Keratinocyte (primary cell): Measurements from ENCODE around the gene SLC37A1. TPM values are rescaled to one million over a fixed set of nuclear protein-coding genes. Genes with fewer than 3 reads are reported as not detected.

Source experiments
- DNase-seq: peaks from one replicate; pipeline ENCODE4 v3.0.0-alpha.2; 2011; ENCODE audit warnings: low read depth, missing footprints, low spot score
- FAIRE-seq: peaks from 2 replicates; lab custom pipeline; 2011; peaks lifted over from hg19 to GRCh38; lab: Jason Lieb, UNC
- H2AFZ ChIP-seq: 2 replicates; pipeline ENCODE4 v1.6.0; 2012; ENCODE audit warnings: low read length, control low read depth, inconsistent platforms; ENCODE audit not compliant: control insufficient read depth
- H3K27ac ChIP-seq: 2 replicates; pipeline ENCODE4 v1.5.1; 2011; ENCODE audit warnings: low read length; ENCODE audit not compliant: control insufficient read depth, insufficient read depth
- H3K27me3 ChIP-seq: 3 replicates; pipeline ENCODE4 v1.6.0; 2011; ENCODE audit warnings: low read length; ENCODE audit not compliant: control insufficient read depth, insufficient read depth; ENCODE audit errors: extremely low read depth
- H3K36me3 ChIP-seq, 2 experiments: 2 replicates in 1 of 2; 3 replicates in 1 of 2; pipeline ENCODE4 v1.5.1; 2011; ENCODE audit warnings: low read length in 2 of 2, mild to moderate bottlenecking in 1 of 2; ENCODE audit not compliant: control insufficient read depth in 2 of 2, insufficient read depth in 2 of 2; ENCODE audit errors: extremely low read depth in 1 of 2
- H3K4me1 ChIP-seq: 3 replicates; pipeline ENCODE4 v1.5.1; 2011; ENCODE audit warnings: low read length; ENCODE audit not compliant: control insufficient read depth, insufficient read depth; ENCODE audit errors: extremely low read depth
- H3K4me2 ChIP-seq: 3 replicates; pipeline ENCODE4 v1.6.0; 2011; ENCODE audit warnings: low read depth, low read length; ENCODE audit not compliant: control insufficient read depth, insufficient read depth; ENCODE audit errors: extremely low read depth
- H3K4me3 ChIP-seq, 3 experiments: fragments of 200-600 bp in 1 of 3; sonication (generic) in 1 of 3; 2 replicates in 2 of 3; 3 replicates in 1 of 3; pipeline ENCODE4 v1.5.1; 2011 to 2016; ENCODE audit warnings: low read length in 3 of 3, mild to moderate bottlenecking in 3 of 3, control low read depth in 2 of 3, inconsistent platforms in 1 of 3, low read depth in 1 of 3, mixed read lengths in 1 of 3, mixed run types in 1 of 3, moderate library complexity in 1 of 3; ENCODE audit not compliant: control insufficient read depth in 2 of 3, insufficient read depth in 2 of 3; ENCODE audit errors: extremely low read depth in 1 of 3
- H3K79me2 ChIP-seq: 2 replicates; pipeline ENCODE4 v1.6.0; 2012; ENCODE audit warnings: low read length; ENCODE audit not compliant: control insufficient read depth, insufficient read depth
- H3K9ac ChIP-seq: 3 replicates; pipeline ENCODE4 v1.6.0; 2011; ENCODE audit warnings: low read length; ENCODE audit not compliant: control insufficient read depth, insufficient read depth; ENCODE audit errors: extremely low read depth
- H3K9me1 ChIP-seq: 3 replicates; pipeline ENCODE4 v1.6.0; 2011; ENCODE audit warnings: low read length; ENCODE audit not compliant: control insufficient read depth, insufficient read depth; ENCODE audit errors: extremely low read depth
- H3K9me3 ChIP-seq: 2 replicates; pipeline ENCODE4 v1.5.1; 2012; ENCODE audit warnings: low read depth, low read length; ENCODE audit not compliant: control insufficient read depth
- H4K20me1 ChIP-seq: 3 replicates; pipeline ENCODE4 v1.6.0; 2011; ENCODE audit warnings: low read length; ENCODE audit not compliant: control insufficient read depth, insufficient read depth; ENCODE audit errors: extremely low read depth
- EZH2 ChIP-seq: IDR thresholded peaks from one replicate; pipeline ENCODE4 v1.6.1; 2012; ENCODE audit warnings: inconsistent platforms, mild to moderate bottlenecking, low read length, moderate library complexity
- dilution Hi-C: fragments of 300-500 bp; cut with MboI; formaldehyde crosslinking; loops from one replicate; pipeline ENCODE4 v1.7.0; 2020; ENCODE audit warnings: low sequenced_read_pairs; ENCODE audit not compliant: extremely low pct_ligation_motif_present
- polyA plus RNA-seq, 5 experiments: library from polyadenylated mRNA; depleted of rRNA in 3 of 5; stranded (reverse) in 3 of 5; stranded (forward) in 1 of 5; unstranded in 1 of 5; fragments of >200 nt; gene quantifications; 1 replicate in 1 of 5; 2 replicates in 3 of 5; 3 replicates in 1 of 5; pipeline versions ENCODE4 v1.2.1 to v1.2.3, GENCODE V29; 2011 to 2012; ENCODE audit warnings: missing spikeins in 2 of 5, low read depth in 1 of 5, low replicate concordance in 1 of 5
- TF ChIP-seq, protein P1 (sequence below), 3 experiments: IDR thresholded peaks in 1 of 3; conservative IDR thresholded peaks in 1 of 3; optimal IDR thresholded peaks in 1 of 3; 2 replicates in 2 of 3; 3 replicates in 1 of 3; pipeline versions ENCODE3 to v1.5.1; 2011; ENCODE audit warnings: low read length in 3 of 3, mild to moderate bottlenecking in 3 of 3, moderate library complexity in 2 of 3, control low read depth in 1 of 3, inconsistent platforms in 1 of 3; ENCODE audit not compliant: insufficient read depth in 2 of 3; ENCODE audit errors: extremely low read depth in 1 of 3

Gene SLC37A1
- polyA plus RNA-seq, 1 donor (not counting 4 experiments of a cell fraction or from before 2014, with no cell fraction given), result 4.1 TPM

GRCh38 chr21:42619166-42619565 is 105.5 kb downstream of the SLC37A1 start:
- no peak for DNase-seq
- no peaks in the 10 kb centered on the region for H3K79me2 ChIP-seq
- dilution Hi-C loops, result no loop called here

DNA sequence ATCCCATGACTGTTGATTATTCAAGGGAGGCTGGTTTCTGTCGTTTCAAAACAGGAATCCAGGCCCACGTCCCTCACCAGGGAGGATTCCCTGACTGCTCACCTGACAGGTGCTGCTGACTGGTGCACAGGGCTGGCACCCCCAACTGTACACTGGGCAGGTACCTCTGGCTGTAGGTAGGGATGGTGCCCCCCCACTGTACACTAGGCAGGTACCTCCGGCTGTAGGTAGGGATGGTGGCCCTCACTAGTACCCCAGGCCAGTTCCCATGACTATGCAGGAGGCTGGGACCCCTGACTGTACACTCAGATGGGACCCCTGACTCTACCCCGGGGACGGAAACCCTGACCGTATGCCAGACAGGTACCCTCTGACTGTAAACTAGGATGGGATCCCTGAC is 106.2 kb downstream of the SLC37A1 start:
- dilution Hi-C loops, result no loop called here
- Histone ChIP-seq H3K9me1 (no peaks in the 10 kb centered on the region), H2AFZ (no peak overlapping the region), H3K9ac (no peak overlapping the region), H3K4me3 (no peak overlapping the region), H3K27me3 (peaks cover 41% of the 10 kb centered on the region), H3K4me2 (no peak overlapping the region), H3K4me1 (peaks cover 9% of the 10 kb centered on the region), H3K27ac (no peak overlapping the region), H4K20me1 (no peaks in the 10 kb centered on the region), H3K9me3 (no peaks in the 10 kb centered on the region), H3K36me3 (no peaks in the 10 kb centered on the region), H3K79me2 (no peaks in the 10 kb centered on the region)
- TF ChIP-seq, protein P1, sequence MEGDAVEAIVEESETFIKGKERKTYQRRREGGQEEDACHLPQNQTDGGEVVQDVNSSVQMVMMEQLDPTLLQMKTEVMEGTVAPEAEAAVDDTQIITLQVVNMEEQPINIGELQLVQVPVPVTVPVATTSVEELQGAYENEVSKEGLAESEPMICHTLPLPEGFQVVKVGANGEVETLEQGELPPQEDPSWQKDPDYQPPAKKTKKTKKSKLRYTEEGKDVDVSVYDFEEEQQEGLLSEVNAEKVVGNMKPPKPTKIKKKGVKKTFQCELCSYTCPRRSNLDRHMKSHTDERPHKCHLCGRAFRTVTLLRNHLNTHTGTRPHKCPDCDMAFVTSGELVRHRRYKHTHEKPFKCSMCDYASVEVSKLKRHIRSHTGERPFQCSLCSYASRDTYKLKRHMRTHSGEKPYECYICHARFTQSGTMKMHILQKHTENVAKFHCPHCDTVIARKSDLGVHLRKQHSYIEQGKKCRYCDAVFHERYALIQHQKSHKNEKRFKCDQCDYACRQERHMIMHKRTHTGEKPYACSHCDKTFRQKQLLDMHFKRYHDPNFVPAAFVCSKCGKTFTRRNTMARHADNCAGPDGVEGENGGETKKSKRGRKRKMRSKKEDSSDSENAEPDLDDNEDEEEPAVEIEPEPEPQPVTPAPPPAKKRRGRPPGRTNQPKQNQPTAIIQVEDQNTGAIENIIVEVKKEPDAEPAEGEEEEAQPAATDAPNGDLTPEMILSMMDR (optimal IDR thresholded peaks at IDR 0.05 in 1 of 3, IDR thresholded peaks at IDR 0.05 in 1 of 3, conservative IDR thresholded peaks at IDR 0.05 in 1 of 3; ENCODE audit: extremely low read depth in 1 of 3, insufficient read depth in 2 of 3, low read length in 3 of 3), result no peak
- TF ChIP-seq EZH2, result no peak
- FAIRE-seq (no peak), DNase-seq (no peak)

More at GRCh38 chr21:42619166-42619565, 105.5 kb downstream of the SLC37A1 start:
- no peak for TF ChIP-seq EZH2
- TF ChIP-seq, protein P1 (optimal IDR thresholded peaks at IDR 0.05 in 1 of 3, IDR thresholded peaks at IDR 0.05 in 1 of 3, conservative IDR thresholded peaks at IDR 0.05 in 1 of 3; ENCODE audit: extremely low read depth in 1 of 3, insufficient read depth in 2 of 3, low read length in 3 of 3), result no peak
- H3K4me3 ChIP-seq, result no peak overlapping the region
- H3K36me3 ChIP-seq, result no peaks in the 10 kb centered on the region
- H2AFZ ChIP-seq, result no peak overlapping the region
- no peak overlapping the region for H3K27ac ChIP-seq
- H4K20me1 ChIP-seq, result no peaks in the 10 kb centered on the region
- H3K27me3 ChIP-seq, result peaks cover 39% of the 10 kb centered on the region
- H3K9me1 ChIP-seq, result no peaks in the 10 kb centered on the region
- H3K9me3 ChIP-seq, result no peaks in the 10 kb centered on the region
- no peak overlapping the region for H3K4me2 ChIP-seq
- H3K9ac ChIP-seq, result no peak overlapping the region
- peaks cover 14% of the 10 kb centered on the region for H3K4me1 ChIP-seq
- FAIRE-seq, result no peak
